Activated CD8-positive, alpha-beta memory T cell treated with anti-CD3 and anti-CD28 coated beads for 48 hours (primary cell): ENCODE results near the gene PTPRG.

Experiments used
- DNase-seq, 3 experiments: peaks; one replicate each; pipeline ENCODE4 v3.0.0-alpha.2; 2020; ENCODE audit warnings: low read depth in 2 of 3, low spot score in 2 of 3

Gene PTPRG

DNA sequence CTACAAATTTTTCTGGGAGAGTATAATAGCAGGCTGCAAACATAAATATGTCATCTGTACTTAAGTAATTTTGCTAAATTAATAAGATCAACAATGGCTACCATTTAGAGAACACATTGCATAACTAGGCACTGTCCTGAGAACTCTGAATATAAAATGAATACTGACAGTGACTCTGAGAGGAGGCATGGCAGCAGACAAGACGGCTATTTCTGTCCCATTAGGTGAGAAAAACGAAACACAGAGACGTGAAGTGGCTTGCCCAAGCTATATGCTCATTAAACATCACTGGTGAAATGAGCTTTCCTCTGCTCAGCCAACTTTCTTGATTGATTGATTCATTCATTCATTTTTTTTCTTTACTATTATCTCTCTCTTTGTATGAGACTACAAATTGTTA, 384.3 kb downstream of the PTPRG start:
- DNase-seq: no peak

DNA sequence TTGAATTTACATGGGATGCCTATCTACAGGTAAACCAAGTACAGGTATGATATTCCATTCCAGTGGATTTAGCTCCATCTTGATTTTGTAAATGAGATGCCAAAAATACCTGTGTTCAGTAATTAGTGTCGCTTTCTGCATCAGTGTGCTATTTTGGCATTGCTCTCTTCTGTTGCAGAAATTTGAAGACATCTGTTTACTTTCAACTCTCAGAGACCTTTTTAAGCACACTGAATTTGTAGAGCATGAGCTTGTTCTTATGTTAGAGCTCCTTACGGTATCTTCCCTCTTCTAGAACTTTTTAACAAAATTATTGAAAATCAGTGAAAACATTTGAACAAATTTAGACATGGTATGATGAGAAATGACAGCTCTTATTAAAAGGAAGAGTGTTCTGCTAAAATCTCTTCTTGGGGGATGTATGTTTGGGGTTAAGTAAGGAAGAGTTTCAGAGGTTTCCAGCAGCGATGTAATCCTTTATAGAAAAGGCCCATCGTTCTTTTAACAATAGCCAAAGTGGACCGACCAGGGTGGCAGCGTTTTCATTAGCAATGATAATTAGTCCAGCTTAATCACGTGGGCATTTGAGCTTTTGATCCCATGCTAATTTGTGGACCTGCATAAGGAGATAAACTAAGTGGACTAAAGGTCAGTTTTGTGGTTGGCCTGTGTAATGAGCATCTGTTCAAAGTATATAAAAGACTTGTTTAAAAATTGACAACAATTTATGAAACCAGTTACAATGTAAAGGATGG, 385.4 kb downstream of the PTPRG start:
- no peak for DNase-seq

DNA sequence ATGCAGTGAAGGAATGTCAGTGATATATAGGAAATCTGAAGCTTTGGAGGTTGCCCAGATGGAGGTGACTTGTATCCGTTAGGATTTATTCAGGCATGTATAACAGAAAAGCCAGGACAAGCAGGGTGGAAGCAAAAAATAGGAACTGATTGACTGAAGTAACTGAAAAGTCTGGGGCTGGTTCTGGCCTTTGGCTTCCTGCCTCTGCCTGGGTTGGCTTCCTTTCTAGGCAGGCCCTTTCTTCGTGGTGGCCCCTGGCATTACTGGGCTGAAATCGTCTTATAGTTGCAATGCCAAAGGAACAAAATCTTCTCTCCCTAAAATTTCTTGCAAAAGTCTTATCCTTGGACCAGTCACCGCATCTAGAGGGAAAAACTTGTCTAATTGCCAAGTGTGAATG, 386.1 kb downstream of the PTPRG start:
- no peak for DNase-seq

- no peak for DNase-seq
Observed at GRCh38 chr3:61948699-61949305, 387.4 kb downstream of the PTPRG start.

DNA sequence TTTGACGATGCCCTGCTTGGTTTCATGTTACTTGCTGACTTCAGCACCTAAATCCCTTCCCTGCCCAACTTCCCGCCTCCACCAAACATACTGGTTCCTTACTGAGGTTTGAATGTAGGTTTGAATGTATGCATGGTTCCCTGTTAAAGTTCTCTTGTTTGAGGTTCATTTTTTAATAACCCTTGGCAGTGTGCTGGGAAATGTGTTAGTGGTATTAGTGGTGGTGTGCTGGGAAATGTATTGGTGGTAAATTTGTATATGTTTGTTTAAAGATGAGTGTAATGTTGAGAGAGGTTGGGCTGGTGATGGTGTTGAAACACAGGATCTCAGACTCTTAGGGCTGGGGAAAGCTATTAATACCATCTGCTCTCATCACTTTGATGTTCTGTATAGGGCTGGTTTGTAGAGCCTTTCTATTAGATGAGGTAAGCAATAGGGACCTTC, 392.7 kb downstream of the PTPRG start:
- DNase-seq: no peak

DNA sequence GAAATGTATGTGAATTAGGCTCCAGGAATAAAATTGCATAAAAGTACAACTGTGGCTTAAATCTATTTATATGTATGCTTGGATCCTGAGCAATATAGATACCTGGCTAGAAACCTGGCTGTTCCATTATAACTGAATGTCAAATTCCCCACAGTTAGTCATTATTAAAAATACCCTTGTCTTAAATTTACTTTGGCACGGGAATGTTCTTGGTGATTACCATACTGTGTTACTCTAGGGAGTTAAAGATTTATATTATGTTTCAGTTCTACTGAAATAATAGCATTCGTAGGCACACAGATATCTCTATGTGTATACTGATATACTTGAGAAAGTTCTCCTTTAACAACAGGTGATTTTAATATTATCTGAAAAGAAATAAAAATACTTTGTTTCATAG, 394.1 kb downstream of the PTPRG start:
- no peak for DNase-seq

- DNase-seq: no peak
Observed at GRCh38 chr3:61956236-61956635, 394.9 kb downstream of the PTPRG start.

GRCh38 chr3:61957259-61957658, 395.9 kb downstream of the PTPRG start:
- no peak for DNase-seq

- no peak for DNase-seq
Observed at GRCh38 chr3:61960976-61961375, 399.6 kb downstream of the PTPRG start.

GRCh38 chr3:61961900-61962299, 400.5 kb downstream of the PTPRG start:
- no peak for DNase-seq

DNA sequence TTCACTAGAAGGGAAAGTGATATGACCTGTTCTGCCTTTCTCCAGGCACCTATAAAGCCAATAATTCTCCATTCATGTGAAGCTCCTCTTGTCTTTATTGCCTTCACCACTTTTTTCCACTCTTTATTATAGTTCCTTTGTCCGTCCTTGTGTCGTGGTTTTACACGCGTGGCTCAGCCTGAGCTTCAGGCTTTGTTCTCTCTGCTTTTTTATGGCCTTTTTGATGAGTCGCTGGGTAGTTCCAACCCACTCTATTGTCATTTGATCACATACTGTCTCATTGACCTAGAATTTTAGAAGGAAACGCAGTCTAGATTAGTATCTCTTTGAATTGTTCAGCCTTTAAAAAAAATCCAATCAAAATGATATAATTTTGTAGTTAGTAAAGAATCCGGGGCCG, 403.2 kb downstream of the PTPRG start:
- no peak for DNase-seq

DNA sequence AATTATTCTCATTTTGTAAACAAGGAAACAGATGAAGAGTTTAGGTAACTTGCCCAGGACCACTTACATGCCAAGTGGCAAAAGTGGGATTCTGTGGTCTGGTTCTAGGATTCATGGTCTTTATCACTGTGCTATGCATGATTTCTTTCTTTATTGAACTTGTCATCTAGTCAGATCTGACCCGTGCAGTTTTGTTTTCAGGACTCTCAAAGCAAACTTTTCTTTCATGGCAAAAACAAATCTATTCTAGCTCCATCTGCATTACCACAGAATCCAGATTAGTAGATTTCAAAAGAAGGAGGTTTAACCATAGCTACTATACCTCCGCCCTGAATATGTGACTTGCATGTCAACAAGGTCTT, 404.4 kb downstream of the PTPRG start:
- DNase-seq: no peak

DNA sequence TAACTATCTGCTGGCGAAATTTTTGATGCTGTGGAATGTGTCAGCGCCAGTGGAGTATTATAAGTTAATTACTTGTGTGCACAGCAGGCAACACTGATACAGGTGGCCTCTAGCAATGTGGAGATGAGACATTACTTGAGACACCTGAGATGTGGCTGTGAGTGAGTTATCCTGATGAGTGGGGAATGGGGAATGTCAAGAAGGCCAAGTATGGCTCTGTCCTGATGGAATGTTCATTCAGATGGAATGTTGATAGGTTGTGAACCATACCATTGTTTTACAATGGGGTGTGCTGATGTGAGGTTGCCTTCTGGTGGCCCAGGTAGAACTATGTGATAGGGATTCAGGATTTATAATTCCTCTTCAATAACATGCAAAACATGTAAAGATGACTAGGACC, 404.8 kb downstream of the PTPRG start:
- no peak for DNase-seq

GRCh38 chr3:61967019-61967418, 405.6 kb downstream of the PTPRG start:
- no peak for DNase-seq

DNA sequence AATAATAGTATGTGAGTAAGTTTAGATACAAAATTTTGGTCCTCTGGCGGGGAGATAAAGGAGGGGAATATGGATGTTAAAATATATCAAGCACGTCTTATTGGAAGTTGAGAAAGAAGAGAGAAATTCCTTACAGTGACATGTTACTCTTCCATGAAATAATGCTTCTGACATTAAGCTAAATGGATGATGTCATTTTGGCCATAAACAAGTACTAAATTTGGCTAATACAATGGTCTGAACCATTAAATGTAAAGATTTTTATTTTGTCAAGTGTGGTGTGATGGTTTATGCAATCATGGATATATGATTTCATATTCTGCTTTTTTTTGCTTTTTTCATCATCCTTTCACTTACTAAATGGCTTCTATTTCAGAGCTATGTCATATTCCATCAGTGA, 406.6 kb downstream of the PTPRG start:
- no peak for DNase-seq

DNA sequence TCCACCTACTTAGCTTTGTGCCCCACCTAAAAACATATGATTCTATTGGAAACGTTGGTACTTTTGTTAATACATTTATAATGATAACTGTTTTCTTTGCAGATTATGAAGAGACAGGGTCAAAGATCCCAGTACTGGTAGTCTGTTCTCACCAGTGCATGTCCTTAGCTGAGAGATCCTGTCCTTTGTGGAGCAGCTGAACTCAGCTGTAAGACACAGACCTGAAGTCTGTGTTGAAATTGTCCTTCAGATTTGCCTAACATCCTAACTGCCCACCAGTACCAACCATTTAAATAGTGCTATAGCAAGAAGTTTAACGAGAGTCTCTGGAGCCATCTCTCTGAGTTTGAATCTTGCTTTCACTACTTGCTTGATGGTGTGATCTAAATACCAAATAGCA, 413.3 kb downstream of the PTPRG start:
- DNase-seq: no peak

- DNase-seq: no peak
Observed at GRCh38 chr3:61975199-61975598, 413.8 kb downstream of the PTPRG start.

DNA sequence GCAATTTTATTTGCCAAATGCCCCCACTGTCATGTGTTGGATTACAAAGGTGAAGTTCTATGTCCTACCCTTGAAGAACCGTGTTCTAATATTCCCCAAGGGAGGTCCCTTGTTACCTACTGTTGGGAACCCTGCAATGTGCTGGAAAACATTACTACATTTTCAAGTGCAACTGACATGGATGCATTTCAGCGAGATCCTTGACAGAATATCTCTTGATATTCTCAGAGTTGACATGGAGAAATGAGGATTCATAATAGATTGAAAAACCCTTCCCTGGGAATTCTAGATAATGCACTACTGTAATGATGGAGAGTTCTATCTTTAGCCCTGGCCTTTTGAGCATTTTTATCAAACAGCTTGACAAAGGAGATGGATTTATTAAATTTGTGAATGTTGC, 414.6 kb downstream of the PTPRG start:
- DNase-seq: no peak

DNA sequence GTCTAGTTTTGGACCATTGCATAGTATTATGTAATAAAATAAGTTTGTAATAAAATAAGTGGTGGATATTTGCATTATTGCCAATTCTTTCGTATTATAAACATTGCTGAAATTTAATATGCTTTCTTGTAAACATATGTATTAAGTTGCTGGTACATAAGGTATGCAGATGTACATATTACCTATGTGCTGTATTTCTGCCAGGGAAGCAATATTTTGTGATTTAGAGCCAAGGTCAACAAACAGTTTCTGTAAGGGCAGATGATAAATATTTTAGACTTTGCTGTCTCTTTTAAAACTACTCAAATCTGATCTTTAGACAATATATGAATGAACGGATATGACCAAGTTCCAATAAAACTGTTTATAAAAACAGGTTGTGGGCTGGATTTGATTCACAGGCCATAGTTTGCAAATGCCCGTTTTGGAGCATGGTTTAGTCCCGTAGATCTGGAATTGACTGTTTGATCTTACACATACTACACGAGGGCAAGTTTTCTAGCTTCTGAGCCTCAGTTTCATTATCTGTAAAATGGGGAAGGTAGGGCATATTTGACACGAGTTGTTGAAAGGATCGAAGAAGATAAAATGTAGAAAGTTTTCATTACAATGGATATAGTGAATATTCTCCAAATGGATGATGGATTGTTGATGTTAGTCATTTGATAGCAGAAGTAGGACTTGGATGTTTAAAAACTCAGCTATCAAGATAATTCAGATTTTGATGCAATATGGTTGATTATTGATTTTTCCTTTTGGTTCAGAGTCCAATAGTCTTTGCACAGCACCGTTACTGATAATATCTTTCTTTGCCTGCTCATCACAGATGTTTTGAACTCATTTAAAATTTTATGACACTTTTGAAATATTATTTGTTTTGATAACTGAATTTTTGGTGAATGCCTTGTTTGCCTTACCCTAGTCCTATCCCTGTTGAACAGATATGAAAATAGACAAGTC, 417.4 kb downstream of the PTPRG start:
- no peak for DNase-seq

DNA sequence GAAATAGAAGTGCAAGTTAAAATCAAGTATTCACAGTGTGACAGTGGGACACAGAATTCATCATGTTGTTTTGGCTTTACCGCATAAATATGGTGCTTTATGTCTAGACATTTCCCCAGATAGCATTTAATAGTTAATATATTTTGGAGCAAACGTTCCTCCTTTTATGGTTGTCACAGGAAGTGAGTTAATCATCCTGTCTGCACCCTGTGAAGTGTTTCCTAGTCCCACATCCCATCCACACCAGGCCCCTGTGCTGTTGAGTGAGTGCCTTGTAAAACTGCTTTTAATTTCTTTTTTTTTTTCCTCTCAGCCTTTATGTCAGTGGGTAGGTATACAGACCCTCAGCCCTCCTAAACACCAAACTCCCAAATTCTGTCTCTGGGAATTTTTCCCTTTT, 418.3 kb downstream of the PTPRG start:
- no peak for DNase-seq

DNA sequence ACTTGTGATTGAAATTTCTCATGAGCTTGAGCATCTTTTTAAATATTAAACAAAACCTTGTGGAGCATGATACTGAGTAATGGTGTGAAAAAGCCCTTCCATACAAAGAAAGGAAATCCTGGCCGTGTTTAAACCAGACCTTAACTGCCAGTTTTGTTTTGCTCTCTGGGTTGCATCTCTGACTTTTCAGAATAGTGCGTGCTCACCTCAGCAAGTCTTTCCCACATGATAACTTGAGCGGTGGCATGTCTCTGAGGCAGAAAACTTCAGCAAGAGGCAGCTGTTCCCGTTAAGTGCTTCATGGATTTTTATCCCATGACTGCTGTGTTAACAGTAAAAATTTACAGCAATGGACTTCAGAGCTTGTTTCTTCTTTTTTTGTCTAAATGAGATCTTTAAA, 418.7 kb downstream of the PTPRG start:
- no peak for DNase-seq

- no peak for DNase-seq
Observed at GRCh38 chr3:61981060-61981459, 419.7 kb downstream of the PTPRG start.
